Globus pallidus (tissue), 1 donor: ENCODE data around the gene NRG3.

Source experiments
- DNase-seq: peaks from one replicate; pipeline ENCODE4 v3.0.0-alpha.2; 2015; ENCODE audit warnings: low spot score

NRG3 gene

DNA sequence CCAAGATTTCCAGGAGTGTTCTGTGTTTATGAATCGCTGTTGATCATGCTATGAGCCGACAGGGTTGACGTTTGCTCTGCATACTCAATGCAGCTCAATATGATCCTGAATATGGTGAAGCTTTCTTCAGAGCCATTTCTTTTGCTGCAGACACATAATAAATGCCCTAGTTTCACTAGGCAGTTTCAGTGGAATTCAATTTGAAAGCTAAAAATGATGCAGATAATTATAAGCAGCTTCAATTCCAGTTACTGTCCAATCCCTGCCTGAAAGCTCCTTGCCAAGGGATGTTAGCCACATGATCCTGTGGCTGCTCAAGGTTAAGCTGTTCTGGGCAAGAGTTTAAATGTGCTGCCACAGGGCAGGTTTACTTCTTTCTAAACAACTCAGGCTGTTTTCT, 805.6 kb downstream of the NRG3 start:
- DNase-seq: peak; percentile 10

DNA sequence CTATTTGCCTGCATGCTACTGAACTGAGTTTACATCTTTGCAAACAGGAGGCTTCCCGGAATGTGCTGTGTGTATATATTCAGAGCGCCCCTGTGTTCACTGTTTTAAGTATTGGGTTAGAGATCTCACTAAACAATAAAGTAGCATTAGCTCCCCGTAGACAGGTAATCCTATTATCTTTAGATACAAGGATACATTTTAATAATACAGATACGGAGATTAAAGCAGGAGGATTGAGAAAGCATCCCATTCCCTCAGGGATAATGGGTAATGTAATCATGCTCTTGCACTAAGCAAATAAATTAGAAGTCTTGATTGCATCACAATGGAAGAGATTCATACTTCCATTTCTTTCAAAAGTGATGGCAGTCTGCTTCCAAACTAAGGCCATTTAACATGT, 809.0 kb downstream of the NRG3 start:
- DNase-seq: no peak

DNA sequence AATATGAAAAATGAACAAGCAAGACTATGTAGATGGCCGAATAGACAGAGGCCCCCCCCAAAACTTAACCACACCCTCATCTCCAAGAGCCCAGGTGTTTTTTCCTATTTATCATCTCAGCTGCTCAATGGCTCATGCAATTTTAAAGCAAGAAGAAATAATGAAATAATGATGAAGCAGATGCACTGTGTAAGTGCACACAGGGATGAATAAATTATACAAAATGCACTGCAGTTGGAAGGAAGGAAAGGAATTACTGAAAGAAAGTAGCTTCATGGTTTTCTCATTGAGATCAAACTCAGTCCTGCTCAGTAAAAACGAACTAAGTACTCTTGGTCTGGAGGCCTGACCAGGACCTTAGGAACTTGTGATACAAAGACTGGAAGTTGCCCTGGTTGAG, 810.1 kb downstream of the NRG3 start:
- DNase-seq: no peak

DNA sequence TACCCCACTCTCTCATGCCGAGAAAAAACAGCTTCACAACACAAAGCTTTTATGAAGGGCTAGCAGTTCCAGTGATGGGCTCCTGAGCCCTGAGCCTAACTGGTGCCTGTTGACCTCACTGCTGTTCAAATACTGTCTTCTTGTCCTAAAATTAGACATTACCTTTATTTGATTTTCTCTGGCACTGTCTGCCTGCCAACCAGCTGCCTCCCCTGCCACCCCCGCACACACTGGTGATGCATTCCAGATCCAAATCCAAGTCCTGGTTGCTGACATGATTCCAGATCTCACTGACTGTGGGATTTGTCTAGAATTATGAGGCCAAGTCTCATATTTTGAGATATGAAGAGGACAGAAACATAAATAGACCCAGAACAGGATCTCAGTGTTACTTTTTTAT, 816.2 kb downstream of the NRG3 start:
- DNase-seq: no peak

DNA sequence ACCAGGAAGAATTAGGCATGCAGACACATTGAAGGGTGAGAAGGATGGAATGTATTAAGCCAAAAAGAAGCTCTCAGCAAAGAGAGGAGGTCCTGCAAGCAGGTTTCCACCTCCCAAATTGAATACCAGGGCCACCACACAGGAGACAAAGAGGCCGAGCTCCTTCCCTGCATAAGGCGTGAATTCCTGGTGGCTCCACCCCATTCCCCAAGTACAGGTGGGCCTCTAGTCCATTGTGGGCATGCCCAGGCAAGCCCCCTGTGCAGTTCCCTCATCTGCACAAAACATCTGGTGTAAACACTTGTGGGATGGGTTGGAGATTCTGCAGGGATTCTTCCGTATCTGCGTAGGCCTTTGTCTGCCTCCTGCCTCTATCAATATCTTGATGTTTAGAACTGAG, 817.5 kb downstream of the NRG3 start:
- no peak for DNase-seq

DNA sequence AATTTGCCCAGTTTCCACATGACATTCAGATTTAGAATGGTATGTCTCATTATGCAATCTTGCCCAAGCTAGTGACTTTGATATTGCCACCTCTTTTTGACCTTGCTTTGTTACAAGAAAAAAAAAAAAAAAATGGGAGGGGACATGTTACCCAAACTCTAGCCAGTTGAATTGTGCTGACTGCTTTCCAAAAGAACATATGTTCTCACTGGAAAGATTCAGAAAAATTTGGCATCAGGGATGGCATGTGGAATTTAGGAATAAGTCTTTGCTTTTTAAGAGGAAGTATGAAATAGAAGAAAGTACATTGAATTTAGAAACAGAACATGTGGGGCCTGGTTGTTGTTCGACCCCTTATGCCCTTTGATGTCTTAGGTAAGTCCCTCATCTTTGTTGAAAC, 846.8 kb downstream of the NRG3 start:
- DNase-seq: no peak

DNA sequence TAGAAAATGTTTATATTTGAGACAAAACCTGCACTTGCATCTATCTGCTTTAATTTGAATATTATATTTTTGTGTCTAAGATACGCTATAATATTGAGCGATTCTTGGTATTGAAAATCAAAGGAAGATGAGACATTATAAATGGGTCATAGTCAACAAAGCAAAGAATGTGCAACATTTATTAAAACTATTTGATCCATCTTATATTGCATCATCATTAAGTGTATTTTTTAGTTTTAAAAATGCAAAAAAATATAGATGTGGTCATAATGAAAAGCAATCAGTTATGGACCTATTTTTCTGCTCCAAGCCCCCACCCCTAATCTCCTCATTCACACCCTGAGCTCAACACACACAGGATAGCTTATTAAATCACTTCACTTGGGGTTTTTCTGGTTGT, 847.3 kb downstream of the NRG3 start:
- DNase-seq: no peak

DNA sequence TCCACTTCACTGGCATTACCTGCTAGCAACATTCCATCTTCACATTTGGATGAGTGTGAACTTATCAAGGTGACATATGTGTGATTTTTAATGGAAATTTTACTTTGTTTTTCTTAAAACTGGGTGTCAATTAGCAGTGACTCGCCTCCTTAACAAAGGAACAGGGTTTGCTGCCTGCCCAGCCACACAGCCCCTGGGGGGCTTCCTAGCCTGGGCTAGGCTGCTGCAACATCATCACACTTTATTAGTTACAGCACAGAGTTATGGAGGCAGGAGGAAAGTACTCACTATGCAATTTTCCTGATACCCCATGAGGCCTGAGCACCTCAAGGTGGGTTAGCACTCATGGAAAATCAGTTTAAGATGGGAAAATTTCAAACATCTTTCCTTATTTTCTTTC, 861.3 kb downstream of the NRG3 start:
- no peak for DNase-seq

DNA sequence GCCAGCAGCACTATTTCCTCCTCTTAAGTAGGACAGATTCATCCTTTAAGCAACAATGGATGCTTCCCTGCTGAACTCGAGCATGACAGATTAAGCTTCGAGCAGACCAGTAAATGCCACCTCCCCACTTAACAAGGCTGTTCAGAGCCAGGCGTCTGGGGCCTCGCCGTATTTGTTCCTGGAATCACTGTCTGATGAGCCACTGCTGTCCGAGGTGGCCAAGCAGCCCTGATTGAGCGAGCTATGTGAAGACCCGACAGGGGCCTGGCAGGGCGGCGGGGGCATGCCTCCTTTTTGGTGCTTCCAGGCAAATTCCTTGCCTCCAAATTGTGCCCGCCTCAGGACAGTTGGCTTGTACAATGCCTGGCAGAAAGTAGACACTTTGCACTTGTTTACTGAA, 862.6 kb downstream of the NRG3 start:
- DNase-seq: no peak

DNA sequence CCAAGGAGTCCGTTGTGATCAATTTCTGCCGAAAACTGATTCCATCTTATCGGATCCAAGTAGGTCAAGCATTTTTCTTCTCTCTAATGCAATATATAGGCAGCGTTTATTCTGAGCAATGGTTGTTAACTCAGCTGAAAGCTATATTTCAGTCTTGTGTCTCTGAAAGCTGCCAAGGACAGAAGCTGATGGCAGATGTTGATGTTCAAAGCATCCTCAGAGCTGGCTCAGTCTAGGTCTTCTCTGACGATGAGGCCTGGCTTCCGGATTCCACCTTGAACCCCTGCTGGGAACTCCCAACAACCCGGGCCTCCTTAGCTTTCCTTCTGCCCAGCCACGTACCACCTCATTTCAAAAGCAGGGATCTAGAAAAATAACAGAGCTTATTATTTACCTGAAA, 863.6 kb downstream of the NRG3 start:
- DNase-seq: no peak

DNA sequence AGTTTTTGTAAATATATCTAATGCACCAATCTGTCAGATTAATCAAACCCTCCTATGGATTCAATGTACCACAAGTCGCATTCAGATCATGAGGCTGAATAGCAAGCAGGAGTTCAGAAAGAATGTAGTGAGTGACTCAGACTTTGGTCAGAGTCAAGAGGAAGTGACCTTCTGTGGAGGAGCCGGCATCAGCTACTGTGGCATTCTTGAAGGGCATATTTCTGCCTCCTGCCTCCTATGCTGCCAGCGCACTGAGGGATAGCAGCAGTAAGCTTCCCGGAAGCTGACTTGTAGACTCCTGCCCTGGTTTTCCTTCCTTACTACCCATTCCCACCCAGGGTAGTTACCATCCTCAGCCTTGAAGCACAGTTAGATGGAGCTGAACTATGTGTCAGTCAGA, 867.5 kb downstream of the NRG3 start:
- no peak for DNase-seq

DNA sequence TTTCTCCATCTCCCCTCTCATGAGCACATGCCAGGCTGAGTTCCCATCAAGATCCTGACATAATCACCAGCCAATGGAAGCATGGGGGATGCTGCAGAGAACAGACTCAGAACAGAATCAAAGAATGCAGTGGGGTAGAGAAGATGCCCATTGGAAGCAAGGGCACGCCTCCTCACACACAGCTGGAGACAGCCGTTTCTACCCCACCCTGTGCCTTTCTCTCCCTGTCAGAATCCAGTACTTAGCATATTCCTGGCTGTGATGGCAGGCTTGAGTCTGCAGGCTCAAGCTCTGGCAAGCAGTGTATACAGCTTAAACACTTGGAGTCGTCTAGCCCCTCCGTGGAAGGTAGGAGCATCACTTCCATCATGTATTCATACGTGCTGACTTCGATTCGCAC, 867.9 kb downstream of the NRG3 start:
- no peak for DNase-seq

DNA sequence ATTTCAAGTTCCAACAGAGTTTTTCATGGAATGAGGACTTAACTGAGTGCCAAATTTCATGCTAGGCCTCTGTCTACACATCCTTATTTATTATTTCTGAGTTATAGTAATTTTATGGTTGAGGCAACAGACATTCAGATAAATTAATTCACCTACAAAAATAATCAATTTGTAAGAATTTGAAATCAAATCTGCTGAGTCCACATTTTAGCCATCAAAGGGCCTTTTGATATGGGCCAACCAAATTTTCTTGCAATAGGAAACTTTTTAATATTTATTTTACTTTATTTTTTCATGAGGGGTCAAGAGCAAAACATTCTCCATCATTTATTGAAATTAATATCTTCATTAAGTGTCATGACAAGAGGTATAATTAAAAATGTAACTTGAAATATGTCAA, 875.5 kb downstream of the NRG3 start:
- DNase-seq: no peak

DNA sequence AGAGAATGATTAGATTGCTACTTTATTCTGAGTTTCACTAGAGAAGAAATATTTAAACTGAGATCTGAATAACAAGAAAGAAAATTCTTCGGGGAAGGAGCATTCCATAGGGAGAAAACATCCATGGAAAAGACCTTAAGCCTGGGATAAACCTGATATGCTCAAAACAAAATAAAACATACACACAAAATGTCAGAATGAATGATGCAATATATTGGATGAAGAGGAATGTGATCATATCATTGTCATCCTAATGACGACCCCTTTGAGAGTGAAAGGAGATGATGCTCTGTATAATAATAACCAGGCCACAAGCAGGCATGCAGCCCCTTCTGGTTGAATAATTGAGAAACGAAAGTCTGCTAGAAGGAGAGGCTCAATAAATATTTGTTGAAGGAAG, 882.4 kb downstream of the NRG3 start:
- DNase-seq: no peak

DNA sequence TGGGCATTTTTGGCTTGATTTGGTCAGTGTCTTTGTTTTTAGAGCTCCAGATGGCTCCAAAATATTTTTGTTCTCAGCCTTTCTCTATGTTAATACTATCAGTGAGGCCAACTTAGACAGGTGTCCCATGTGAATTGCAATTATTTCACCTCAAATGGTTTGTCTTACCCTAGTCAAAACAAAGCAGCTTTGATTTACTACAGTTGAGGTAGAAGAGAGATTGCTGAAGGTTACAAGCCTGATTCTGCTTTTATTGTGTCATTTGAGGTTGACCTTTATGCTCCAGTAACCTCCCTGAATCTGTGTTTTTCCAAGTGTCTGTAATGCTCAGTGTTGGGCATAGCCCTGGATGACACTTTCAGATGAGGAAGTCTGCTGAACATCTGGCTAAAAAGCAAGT, 882.9 kb downstream of the NRG3 start:
- DNase-seq: no peak

DNA sequence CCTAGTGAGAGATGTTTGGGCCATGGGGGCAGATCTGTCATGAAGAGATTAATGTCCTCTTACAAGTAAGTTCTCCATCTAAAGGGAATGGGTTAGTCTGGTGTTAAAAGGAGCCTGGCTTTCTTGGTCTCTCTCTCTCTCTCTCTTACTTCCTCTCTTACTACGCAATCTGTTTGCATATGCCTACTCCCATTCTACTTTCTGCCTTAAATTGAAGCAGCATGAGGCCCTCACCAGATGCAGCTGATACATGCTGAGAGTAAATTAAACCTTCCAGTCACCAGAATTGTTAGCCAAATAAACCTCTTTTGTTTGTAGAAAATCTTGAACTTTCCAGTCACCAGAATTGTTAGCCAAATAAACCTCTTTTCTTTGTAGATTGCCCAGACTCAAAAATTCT, 884.1 kb downstream of the NRG3 start:
- DNase-seq: no peak

DNA sequence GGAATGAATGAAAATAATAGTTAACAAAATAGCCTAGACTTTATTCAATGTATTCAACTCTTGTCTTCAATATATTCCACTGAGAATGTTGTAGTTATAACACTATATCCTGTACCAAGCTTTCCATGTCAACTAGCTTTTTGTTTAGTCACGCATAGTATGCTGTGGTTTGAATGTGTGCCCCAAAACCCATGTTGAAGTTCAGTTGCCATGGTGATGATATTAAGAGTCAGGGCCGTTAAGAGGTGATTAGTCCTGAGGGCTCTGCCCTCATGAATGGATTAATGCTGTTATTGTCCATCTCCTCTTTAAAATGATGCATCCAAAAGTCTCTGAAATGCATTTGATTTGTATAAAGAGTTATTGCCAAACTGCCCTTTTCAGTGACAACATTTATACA, 887.6 kb downstream of the NRG3 start:
- DNase-seq: no peak

DNA sequence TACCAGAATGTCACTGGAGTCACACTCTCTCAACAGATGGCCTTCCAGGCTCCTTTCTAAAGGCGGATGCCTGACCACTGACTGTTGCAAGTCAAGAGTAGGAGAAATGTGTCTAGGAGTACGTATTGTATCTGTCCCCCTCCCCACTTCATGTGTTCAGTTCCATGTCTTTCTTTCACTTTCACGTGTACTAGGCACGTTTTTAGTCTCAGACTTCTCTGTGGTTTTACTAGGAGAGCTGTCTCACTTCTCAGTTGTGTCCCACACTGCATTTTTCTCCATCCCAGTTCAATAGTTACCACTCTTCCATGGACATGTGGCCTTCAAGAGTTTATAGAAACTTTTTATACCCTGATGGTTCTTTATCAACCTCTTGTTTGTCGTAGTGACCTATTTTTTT, 893.0 kb downstream of the NRG3 start:
- DNase-seq: no peak

DNA sequence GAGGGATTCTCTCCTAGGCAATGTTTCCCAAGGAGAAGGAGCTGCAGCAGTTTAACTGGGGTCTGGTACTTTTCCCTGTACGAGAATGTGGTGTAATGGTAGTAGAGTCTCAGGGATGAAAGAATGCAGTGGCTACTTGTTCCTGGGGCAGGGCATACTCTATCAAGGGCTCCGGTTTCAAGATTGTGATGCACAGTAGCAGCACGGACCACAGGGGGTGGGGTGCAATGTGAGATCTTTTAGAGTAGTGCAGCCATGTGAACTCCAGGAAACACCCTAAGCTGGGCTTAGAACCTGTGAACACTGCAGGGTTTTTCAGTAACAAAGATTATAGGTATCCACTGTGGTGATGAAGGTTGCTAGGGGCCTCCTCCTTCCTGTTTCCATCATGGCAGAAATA, 903.9 kb downstream of the NRG3 start:
- DNase-seq: no peak

DNA sequence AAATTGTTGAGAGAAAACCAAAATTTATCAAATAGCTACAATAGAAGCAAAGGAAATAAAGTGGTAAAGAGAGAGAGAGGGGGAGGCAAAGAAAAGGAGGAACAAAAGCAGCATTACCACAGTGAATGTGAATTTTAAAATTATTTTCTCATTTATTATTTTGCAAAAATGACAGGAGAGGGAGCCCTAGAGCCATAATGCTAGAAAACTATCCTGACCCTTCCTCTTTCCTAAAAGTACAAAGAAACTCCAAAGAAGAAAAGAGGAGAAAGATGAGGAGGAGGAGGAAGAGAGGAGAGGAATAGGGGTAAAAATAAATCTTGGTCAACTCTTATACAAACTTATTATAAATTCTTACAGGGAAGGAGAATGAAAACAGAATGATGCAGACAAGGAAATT, 921.5 kb downstream of the NRG3 start:
- DNase-seq: no peak

DNA sequence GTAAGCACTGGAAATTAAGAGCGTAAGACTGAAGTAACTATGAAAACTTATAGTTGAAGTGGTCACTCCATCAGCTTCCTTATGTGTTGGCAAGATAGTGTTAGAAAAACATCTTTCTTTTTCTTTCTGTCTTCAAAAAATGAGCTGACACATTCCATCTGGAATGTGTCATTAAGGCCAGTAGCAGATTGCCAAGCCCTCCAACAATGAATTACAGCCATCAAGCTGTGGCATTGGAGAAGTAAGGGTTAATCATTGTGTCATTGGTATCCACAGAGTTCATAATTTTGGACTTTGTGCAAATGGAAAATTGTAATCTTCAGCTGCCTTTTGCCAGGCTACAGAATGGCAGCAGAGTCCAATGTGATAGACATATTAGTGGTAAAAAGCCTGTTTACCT, 926.3 kb downstream of the NRG3 start:
- no peak for DNase-seq

DNA sequence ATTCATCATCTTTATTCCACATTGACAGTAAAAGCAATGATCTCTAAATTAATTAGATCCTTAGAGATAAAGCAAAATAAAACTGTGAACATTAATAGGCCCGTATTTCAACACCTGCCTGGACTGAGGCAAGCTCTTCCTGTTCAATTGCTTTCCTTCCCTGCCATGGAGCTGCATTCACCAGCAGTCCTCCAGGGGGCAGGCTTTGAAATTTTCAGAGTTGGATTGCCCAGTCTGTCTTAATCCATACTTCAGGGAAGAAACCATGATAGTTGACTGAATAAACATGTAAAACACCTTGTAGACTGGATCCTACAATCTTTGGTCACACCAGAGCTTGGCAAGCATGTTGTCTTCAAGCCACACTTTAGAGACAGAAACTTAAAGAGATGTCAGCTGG, 936.6 kb downstream of the NRG3 start:
- no peak for DNase-seq

DNA sequence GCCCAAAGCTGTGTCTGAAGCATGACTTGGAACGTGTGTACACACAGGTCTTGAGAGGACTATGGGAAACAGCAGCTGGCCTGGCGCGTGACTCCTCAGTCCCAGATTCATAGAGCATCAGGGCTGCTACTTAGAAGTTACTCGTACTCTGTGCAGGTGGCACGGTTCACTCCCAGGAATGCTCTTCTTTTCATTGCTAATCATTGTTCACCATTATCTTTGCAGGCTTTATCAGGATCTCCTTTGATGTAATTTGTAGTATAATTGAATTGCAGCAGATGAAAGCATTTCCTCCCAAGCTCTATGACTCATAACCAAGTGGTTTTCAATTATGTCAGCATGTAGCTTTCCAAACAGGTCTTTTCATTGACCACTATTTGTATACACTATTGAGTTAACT, 938.9 kb downstream of the NRG3 start:
- DNase-seq: no peak

DNA sequence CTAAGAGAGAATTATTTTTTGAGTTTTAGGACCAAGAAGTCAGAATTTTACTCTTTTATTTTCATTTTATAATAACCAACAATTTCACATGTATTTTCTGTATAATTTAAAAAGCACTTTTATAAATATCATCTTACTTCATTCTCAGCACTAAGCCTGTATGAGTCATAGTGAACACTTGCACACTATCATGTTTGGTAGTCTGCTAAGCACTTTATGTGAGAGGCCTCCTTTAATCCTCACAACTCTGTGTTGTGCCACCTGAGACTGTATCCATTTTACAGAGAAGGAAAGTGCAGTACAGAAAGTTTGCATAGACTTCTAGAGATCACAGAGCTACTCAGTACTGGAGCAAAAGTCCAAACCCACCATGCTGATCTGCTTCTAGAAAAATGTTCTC, 939.6 kb downstream of the NRG3 start:
- DNase-seq: no peak

DNA sequence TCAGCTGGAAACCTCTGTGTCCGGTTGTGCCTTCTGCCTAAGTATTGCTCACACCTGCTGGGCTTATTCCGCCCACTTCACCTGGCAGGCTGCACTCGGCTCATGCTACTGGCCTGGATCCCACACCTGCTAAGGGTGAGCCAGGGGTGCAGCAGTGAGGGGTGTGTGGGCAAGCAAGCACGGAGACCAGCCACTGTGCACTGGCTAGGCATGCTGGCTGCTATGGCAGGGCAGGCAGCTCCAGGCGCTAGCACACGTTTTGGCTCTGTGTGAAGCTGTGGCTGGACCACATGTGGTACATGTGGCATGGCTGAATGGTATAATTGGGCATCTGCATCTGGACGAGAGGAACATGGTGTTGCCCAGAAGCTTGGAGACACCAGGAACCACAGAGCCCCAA, 940.7 kb downstream of the NRG3 start:
- no peak for DNase-seq
